Suprapubic skin (tissue), 4 donors: ENCODE measurements around the gene SAMD13.

Source experiments
- CTCF ChIP-seq, 2 donors: fragments of 200-600 bp in 1 of 2; fragments of 450-650 bp in 1 of 2; sonication (generic) in 1 of 2; IDR thresholded peaks; one replicate each; pipeline ENCODE4 v1.5.1; 2016 to 2019; ENCODE audit warnings: antibody characterized with exemption in 2 of 2, mild to moderate bottlenecking in 1 of 2, moderate library complexity in 1 of 2
- EP300 ChIP-seq: sonication (generic); formaldehyde crosslinking; IDR thresholded peaks from one replicate; pipeline ENCODE4 v1.6.1; 2017; ENCODE audit warnings: antibody characterized with exemption
- POLR2A ChIP-seq, 2 donors: fragments of 450-650 bp; IDR thresholded peaks; one replicate each; pipeline ENCODE4 v1.6.1; 2017; ENCODE audit warnings: antibody characterized with exemption in 2 of 2, mild to moderate bottlenecking in 2 of 2, moderate library complexity in 2 of 2
- POLR2AphosphoS5 ChIP-seq, 3 donors: sonication (generic); formaldehyde crosslinking; IDR thresholded peaks; one replicate each; pipeline ENCODE4 v1.6.1; 2017; ENCODE audit warnings: antibody characterized with exemption in 3 of 3

- no peak for TF ChIP-seq EP300
- no peak for TF ChIP-seq CTCF (IDR thresholded peaks at IDR 0.05)
- TF ChIP-seq POLR2A (IDR thresholded peaks at IDR 0.05), result no peak
- no peak for TF ChIP-seq POLR2AphosphoS5 (IDR thresholded peaks at IDR 0.05)
These were observed 34.0 kb upstream of the SAMD13 start for GRCh38 chr1:84267476-84267875.
